HL-60 (cell line): ENCODE measurements around the gene TSPAN17.

Experiments
- CTCF ChIP-seq: IDR thresholded peaks from one replicate; pipeline ENCODE4 v1.5.1; 2011; ENCODE audit warnings: low read length, control low read depth, inconsistent platforms; ENCODE audit not compliant: insufficient read depth
- GABPA ChIP-seq: IDR thresholded peaks from 2 replicates; pipeline ENCODE4 v1.6.1; 2012; ENCODE audit warnings: low read depth
- POLR2AphosphoS5 ChIP-seq: IDR thresholded peaks from 2 replicates; pipeline ENCODE4 v1.6.1; 2012; ENCODE audit warnings: low read depth
- REST ChIP-seq: IDR thresholded peaks from 2 replicates; pipeline ENCODE4 v1.6.1; 2012; ENCODE audit warnings: low read depth; ENCODE audit not compliant: insufficient replicate concordance
- SPI1 ChIP-seq: IDR thresholded peaks from 2 replicates; pipeline ENCODE4 v1.6.1; 2012; ENCODE audit warnings: low read depth, mild to moderate bottlenecking, borderline replicate concordance

- no peak for TF ChIP-seq CTCF
- TF ChIP-seq POLR2AphosphoS5, result no peak
- no peak for TF ChIP-seq REST
- no peak for TF ChIP-seq GABPA
- TF ChIP-seq SPI1, result no peak
Measured at GRCh38 chr5:176621661-176622079, 25.6 kb upstream of the TSPAN17 start.
